K562 (cell line): Measurements from ENCODE around the gene ADAP1. TPM values are rescaled to one million over a fixed set of nuclear protein-coding genes. Genes with fewer than 3 reads are reported as not detected.

Experiments used
- ATAC-seq: fragments of 200-7000 bp; cut with Tn5 transposase; 3 replicates; pipeline ENCODE4 v1.9.1; 2020; ENCODE audit warnings: moderate library complexity
- BruUV-seq: library from RNA; stranded (reverse); fragments of 400-500 nt; replicated peaks from 2 replicates; lab custom pipeline; 2021; lab: Mats Ljungman, UMichigan
- CTCF ChIA-PET: fragments of 300-600 bp; formaldehyde crosslinking; extraction: SDS; loops from one replicate; lab custom pipeline; 2021; ENCODE audit warnings: low intra/inter-chr PET ratio; lab: Yijun Ruan, JAX
- POLR2A ChIA-PET: fragments of 300-600, 350-650 bp; sonication (Branson Sonifier 250); formaldehyde crosslinking; extraction: SDS; loops from one replicate; lab custom pipeline; 2021; ENCODE audit warnings: antibody characterized with exemption, inconsistent platforms; lab: Yijun Ruan, JAX
- DNase-seq, 4 experiments: peaks; one replicate each; pipeline versions ENCODE4 v3.0.0 to v3.0.0-alpha.2; 2011 to 2018; ENCODE audit warnings: low spot score in 3 of 4, mixed read lengths in 3 of 4; ENCODE audit errors: extremely low read depth in 1 of 4
- FAIRE-seq: peaks from 2 replicates; lab custom pipeline; 2011; peaks lifted over from hg19 to GRCh38; lab: Jason Lieb, UNC
- H2AFZ ChIP-seq: 2 replicates; pipeline ENCODE4 v1.6.0; 2011; ENCODE audit warnings: low read depth, low read length, control low read depth, inconsistent platforms
- H3K27ac ChIP-seq: fragments of 200-600 bp; 3 replicates; pipeline ENCODE4 v1.8.0; 2011; ENCODE audit warnings: low read depth, mild to moderate bottlenecking, control low read depth, inconsistent platforms, low read length, moderate library complexity, mixed read lengths; ENCODE audit errors: extremely low read depth
- H3K27me3 ChIP-seq, 2 experiments: fragments of 300-600 bp in 1 of 2; 2 replicates in 1 of 2; 3 replicates in 1 of 2; pipeline versions ENCODE4 v1.6.0 to v1.8.0; 2011; ENCODE audit warnings: inconsistent platforms in 2 of 2, low read length in 2 of 2, mild to moderate bottlenecking in 1 of 2, mixed read lengths in 1 of 2, moderate library complexity in 1 of 2; ENCODE audit not compliant: control insufficient read depth in 2 of 2, insufficient read depth in 2 of 2
- H3K36me3 ChIP-seq: fragments of 300-600 bp; 3 replicates; pipeline ENCODE4 v1.8.0; 2011; ENCODE audit warnings: mild to moderate bottlenecking, low read length, inconsistent platforms; ENCODE audit not compliant: control insufficient read depth, insufficient read depth
- H3K4me1 ChIP-seq, 2 experiments: fragments of 200-600 bp in 1 of 2; replicated peaks in 1 of 2; 2 replicates in 1 of 2; 3 replicates in 1 of 2; pipeline versions ENCODE4 v1.5.1 to v1.8.0; 2011; ENCODE audit warnings: inconsistent platforms in 2 of 2, low read length in 2 of 2, mild to moderate bottlenecking in 1 of 2, mixed read lengths in 1 of 2, moderate library complexity in 1 of 2; ENCODE audit not compliant: control insufficient read depth in 2 of 2, insufficient read depth in 2 of 2
- H3K4me2 ChIP-seq: 2 replicates; pipeline ENCODE4 v1.6.1; 2011; ENCODE audit warnings: low read length, control low read depth, inconsistent platforms, mixed read lengths; ENCODE audit not compliant: insufficient read depth
- H3K4me3 ChIP-seq: fragments of 200-600 bp; sonication (generic), shearing (Covaris generic); 2 replicates; pipeline ENCODE4 v1.5.1; 2016; ENCODE audit warnings: control low read depth, inconsistent platforms
- H3K79me2 ChIP-seq: fragments of 200-600 bp; 3 replicates; pipeline ENCODE4 v1.8.0; 2011; ENCODE audit warnings: low read length, inconsistent platforms; ENCODE audit not compliant: control insufficient read depth, insufficient read depth
- H3K9ac ChIP-seq, 2 experiments: 2 replicates each; pipeline versions ENCODE4 v1.6.0 to v1.6.1; 2011; ENCODE audit warnings: low read depth in 2 of 2, low read length in 2 of 2, control low read depth in 1 of 2, inconsistent platforms in 1 of 2, mild to moderate bottlenecking in 1 of 2, mixed read lengths in 1 of 2; ENCODE audit not compliant: insufficient read depth in 1 of 2
- H3K9me1 ChIP-seq: one replicate; pipeline ENCODE4 v1.6.0; 2011; ENCODE audit warnings: inconsistent platforms, mild to moderate bottlenecking, low read length, moderate library complexity; ENCODE audit not compliant: control insufficient read depth, insufficient read depth
- H3K9me3 ChIP-seq: replicated peaks from 2 replicates; pipeline ENCODE4 v1.5.1; 2011; ENCODE audit warnings: low read depth, low read length, inconsistent platforms; ENCODE audit not compliant: control insufficient read depth, insufficient read depth
- H4K20me1 ChIP-seq: replicated peaks from 2 replicates; pipeline ENCODE4 v1.6.1; 2011; ENCODE audit warnings: low read length, inconsistent platforms, mixed read lengths; ENCODE audit not compliant: control insufficient read depth, insufficient read depth
- ARHGAP35 ChIP-seq: fragments of 450-650 bp; IDR thresholded peaks from 2 replicates; pipeline ENCODE4 v1.6.1; 2018; ENCODE audit not compliant: partially characterized antibody
- BRCA1 ChIP-seq, 2 experiments: fragments of 450-650 bp in 1 of 2; sonication (generic) in 1 of 2; formaldehyde crosslinking in 1 of 2; IDR thresholded peaks; 2 replicates each; pipeline versions ENCODE4 v1.5.0 to v1.6.1; 2017 to 2020; ENCODE audit warnings: mild to moderate bottlenecking in 1 of 2, missing genetic modification reagents in 1 of 2
- COPS2 ChIP-seq: fragments of 450-650 bp; conservative IDR thresholded peaks from 2 replicates; pipeline ENCODE4 v1.6.1; 2016; ENCODE audit warnings: mild to moderate bottlenecking, moderate library complexity
- E2F4 ChIP-seq: sonication (generic); formaldehyde crosslinking; IDR thresholded peaks from 2 replicates; pipeline ENCODE4 v1.8.0; 2022; ENCODE audit warnings: mild to moderate bottlenecking, low read depth, missing genetic modification reagents
- MCM3 ChIP-seq: fragments of 450-650 bp; IDR thresholded peaks from 2 replicates; pipeline ENCODE4 v1.6.1; 2016
- MEF2D ChIP-seq: conservative IDR thresholded peaks from 2 replicates; pipeline ENCODE4 v1.6.1; 2016; ENCODE audit warnings: low read depth, missing genetic modification characterization, missing compliant biosample characterization
- NFIC ChIP-seq: fragments of 450-650 bp; IDR thresholded peaks from 2 replicates; pipeline ENCODE4 v1.6.1; 2017; ENCODE audit warnings: mild to moderate bottlenecking, inconsistent platforms
- PHB2 ChIP-seq: fragments of 450-650 bp; IDR thresholded peaks from 2 replicates; pipeline ENCODE4 v1.6.1; 2017; ENCODE audit warnings: low read depth
- RBFOX2 ChIP-seq: fragments of 200-400 bp; formaldehyde crosslinking; IDR thresholded peaks from 2 replicates; pipeline ENCODE4 v1.6.1; 2017; ENCODE audit warnings: low read depth, mild to moderate bottlenecking, low read length, moderate library complexity
- RFX5 ChIP-seq: IDR thresholded peaks from 2 replicates; pipeline ENCODE4 v1.6.1; 2011; ENCODE audit warnings: low read depth, mild to moderate bottlenecking, improper control_type of control experiment, low read length
- TRIM24 ChIP-seq, 2 experiments: fragments of 450-650 bp; IDR thresholded peaks; 2 replicates each; pipeline ENCODE4 v1.6.1; 2016
- ZBTB49 ChIP-seq: sonication (generic); formaldehyde crosslinking; IDR thresholded peaks from 2 replicates; pipeline ENCODE4 v1.8.0; 2022; ENCODE audit warnings: missing genetic modification reagents, mild to moderate bottlenecking, borderline replicate concordance
- ZKSCAN8 ChIP-seq: fragments of 200-800 bp; sonication (Bioruptor generic); IDR thresholded peaks from 2 replicates; pipeline ENCODE4 v1.6.1; 2016; ENCODE audit warnings: missing genetic modification characterization, missing compliant biosample characterization
- ZNF57 ChIP-seq: fragments of 450-650 bp; formaldehyde crosslinking; IDR thresholded peaks from 2 replicates; pipeline ENCODE4 v1.4.0; 2020; ENCODE audit warnings: mild to moderate bottlenecking, moderate library complexity
- ZNF75A ChIP-seq: fragments of 450-650 bp; formaldehyde crosslinking; IDR thresholded peaks from 2 replicates; pipeline ENCODE4 v1.4.0; 2020; ENCODE audit warnings: mild to moderate bottlenecking
- WGBS: fragments of 100-300 bp; shearing (Covaris generic); methylation state at CpG from one replicate; pipeline ENCODE4 v1.1.6; 2016; ENCODE audit warnings: low coverage, mixed read lengths; ENCODE audit not compliant: insufficient coverage; ENCODE audit errors: missing lambda C conversion rate; 5-methylcytosine and 5-hydroxymethylcytosine counted together
- in situ Hi-C: fragments of 300-500 bp; cut with MboI; formaldehyde crosslinking; loops from 4 replicates; pipeline ENCODE4 v1.15.0; 2018; ENCODE audit warnings: inconsistent platforms, mixed read lengths
- intact Hi-C: fragments of 100-400 bp; cut with micrococcal nuclease; formaldehyde crosslinking; loops from 2 replicates; pipeline ENCODE4 v1.14.2; 2022
- polyA plus RNA-seq, 8 experiments: library from polyadenylated mRNA; depleted of rRNA in 4 of 8; stranded (reverse) in 5 of 8; unstranded in 3 of 8; fragments of >200 nt; fragmentation: Nextera tagmentation in 2 of 8; fragmentation: Illumina TruSeq in 1 of 8; extraction: Ambion mirVana in 2 of 8; extraction: Trizol in 1 of 8; gene quantifications; 2 replicates each; pipeline versions ENCODE4 v1.2.1 to v1.2.3, GENCODE V29; 2011 to 2014; ENCODE audit warnings: inconsistent platforms in 1 of 8, missing spikeins in 1 of 8
- total RNA-seq, 7 experiments: library from RNA; depleted of rRNA in 6 of 7; stranded (reverse); fragments of >200 nt in 6 of 7; fragmentation: Illumina TruSeq in 2 of 7; extraction: Trizol in 2 of 7; gene quantifications; 2 replicates each; pipeline versions ENCODE4 v1.2.1 to v1.2.3, GENCODE V29; 2011 to 2021; ENCODE audit warnings: low replicate concordance in 1 of 7
- TF ChIP-seq, protein P1 (sequence below): fragments of 250-450 bp; sonication (Bioruptor Pico); IDR thresholded peaks from 2 replicates; pipeline ENCODE4 v1.5.1; 2021; ENCODE audit warnings: mild to moderate bottlenecking
- TF ChIP-seq, protein P2 (sequence below): fragments of 450-650 bp; IDR thresholded peaks from one replicate; pipeline ENCODE4 v1.6.1; 2018; ENCODE audit warnings: mild to moderate bottlenecking, moderate library complexity; ENCODE audit not compliant: partially characterized antibody

ADAP1 gene
- total and polyA plus RNA-seq, 9 of the 15 experiments (the other 6 are each of a cell fraction or from before 2014, with no cell fraction given) = 0.27 to 1.4 (median 0.52) TPM; not detected in 3

DNA sequence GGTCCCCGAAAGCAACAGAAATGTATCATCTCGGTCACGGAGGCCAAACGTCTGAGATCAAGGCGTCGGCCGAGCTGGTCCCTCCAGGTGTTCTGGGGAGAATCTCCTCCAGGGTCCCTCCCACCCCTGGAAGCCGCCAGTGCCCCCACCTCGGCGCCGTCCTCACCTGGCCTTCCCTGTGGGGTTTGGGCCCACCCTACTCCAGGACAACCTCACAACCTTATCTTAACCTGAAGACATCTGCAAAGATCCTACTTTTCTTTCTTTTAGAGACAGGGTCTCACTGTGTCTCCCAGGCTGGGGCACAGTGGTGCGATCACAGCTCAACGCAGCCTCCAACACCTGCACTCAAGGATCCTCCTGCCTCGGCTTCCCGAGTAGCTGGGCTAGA, 33.4 kb downstream of the ADAP1 start:
- DNase-seq (no peak), ATAC-seq (no peak)
- in situ Hi-C loops = no loop called here

More for the DNA sequence above, 33.4 kb downstream of the ADAP1 start:
- intact Hi-C loops = no loop called here
- Histone ChIP-seq H2AFZ (no peak overlapping the region), H3K9ac (no peak overlapping the region), H3K27ac (no peak overlapping the region), H3K9me1 (no peaks in the 10 kb centered on the region), H3K79me2 (no peaks in the 10 kb centered on the region), H4K20me1 (no peaks in the 10 kb centered on the region), H3K4me2 (no peak overlapping the region), H3K9me3 (no peaks in the 10 kb centered on the region), H3K27me3 (peaks cover 0 to 21% of the 10 kb centered on the region in 2 experiments; a peak in 3 of 5 replicates), H3K36me3 (no peaks in the 10 kb centered on the region), H3K4me3 (no peak overlapping the region), H3K4me1 (peaks cover 10 to 55% of the 10 kb centered on the region in 2 experiments)
- 46% methylated on average over 15 of the region's 15 CpGs for WGBS
- no TSS peak for BruUV-seq
- no peak for FAIRE-seq
- POLR2A ChIA-PET = interaction anchor here (0.7 kb wide), 1 partner anchor 9 kb away, joined by 3 read pairs; no protein-coding TSS in a partner anchor
- CTCF ChIA-PET = no interaction called here
- no peak for TF ChIP-seq PHB2
- TF ChIP-seq ZBTB49 (CRISPR knock-in tag) = no peak
- TF ChIP-seq E2F4 (CRISPR knock-in tag) = no peak
- no peak for TF ChIP-seq NFIC
- TF ChIP-seq TRIM24 (IDR thresholded peaks at IDR 0.05) = no peak
- no peak for TF ChIP-seq COPS2
- TF ChIP-seq, protein P1, sequence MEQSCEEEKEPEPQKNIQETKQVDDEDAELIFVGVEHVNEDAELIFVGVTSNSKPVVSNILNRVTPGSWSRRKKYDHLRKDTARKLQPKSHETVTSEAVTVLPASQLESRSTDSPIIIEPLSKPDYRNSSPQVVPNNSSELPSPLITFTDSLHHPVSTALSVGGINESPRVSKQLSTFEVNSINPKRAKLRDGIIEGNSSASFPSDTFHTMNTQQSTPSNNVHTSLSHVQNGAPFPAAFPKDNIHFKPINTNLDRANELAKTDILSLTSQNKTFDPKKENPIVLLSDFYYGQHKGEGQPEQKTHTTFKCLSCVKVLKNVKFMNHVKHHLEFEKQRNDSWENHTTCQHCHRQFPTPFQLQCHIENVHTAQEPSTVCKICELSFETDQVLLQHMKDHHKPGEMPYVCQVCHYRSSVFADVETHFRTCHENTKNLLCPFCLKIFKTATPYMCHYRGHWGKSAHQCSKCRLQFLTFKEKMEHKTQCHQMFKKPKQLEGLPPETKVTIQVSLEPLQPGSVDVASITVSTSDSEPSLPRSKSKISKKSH (CRISPR knock-in tag) = no peak
- TF ChIP-seq MCM3 = no peak
- TF ChIP-seq ZNF57 = no peak
- no peak for TF ChIP-seq ZNF75A
- TF ChIP-seq, protein P2, sequence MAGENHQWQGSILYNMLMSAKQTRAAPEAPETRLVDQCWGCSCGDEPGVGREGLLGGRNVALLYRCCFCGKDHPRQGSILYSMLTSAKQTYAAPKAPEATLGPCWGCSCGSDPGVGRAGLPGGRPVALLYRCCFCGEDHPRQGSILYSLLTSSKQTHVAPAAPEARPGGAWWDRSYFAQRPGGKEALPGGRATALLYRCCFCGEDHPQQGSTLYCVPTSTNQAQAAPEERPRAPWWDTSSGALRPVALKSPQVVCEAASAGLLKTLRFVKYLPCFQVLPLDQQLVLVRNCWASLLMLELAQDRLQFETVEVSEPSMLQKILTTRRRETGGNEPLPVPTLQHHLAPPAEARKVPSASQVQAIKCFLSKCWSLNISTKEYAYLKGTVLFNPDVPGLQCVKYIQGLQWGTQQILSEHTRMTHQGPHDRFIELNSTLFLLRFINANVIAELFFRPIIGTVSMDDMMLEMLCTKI = no peak
- TF ChIP-seq RBFOX2 = no peak
- no peak for TF ChIP-seq RFX5
- TF ChIP-seq MEF2D (tag) = no peak
- no peak for TF ChIP-seq ARHGAP35
- TF ChIP-seq BRCA1 (IDR thresholded peaks at IDR 0.05) = no peak
- no peak for TF ChIP-seq BRCA1 (CRISPR knock-in tag; IDR thresholded peaks at IDR 0.05)
- TF ChIP-seq ZKSCAN8 (CRISPR knock-in tag) = no peak
